Prostate gland (tissue), 2 donors: ENCODE measurements around the gene TSPAN18. TPM values are rescaled to one million over a fixed set of nuclear protein-coding genes. Genes with fewer than 3 reads are reported as not detected.

Experiments
- DNase-seq: peaks from one replicate; pipeline ENCODE4 v3.0.0-alpha.2; 2019; ENCODE audit warnings: low spot score
- H3K27ac ChIP-seq, 2 donors: fragments of 200-600 bp; sonication (generic); 2 replicates each; pipeline ENCODE4 v1.5.1; 2017 to 2019
- H3K27me3 ChIP-seq: fragments of 200-600 bp; sonication (generic); replicated peaks from 2 replicates; pipeline ENCODE4 v1.5.1; 2019; ENCODE audit not compliant: insufficient read depth
- H3K36me3 ChIP-seq, 2 donors: fragments of 200-600 bp; sonication (generic); 1 replicate in 1 of 2; 2 replicates in 1 of 2; pipeline versions ENCODE4 v1.5.1 to v1.8.1; 2017 to 2019
- H3K4me1 ChIP-seq: fragments of 200-600 bp; sonication (generic); replicated peaks from 2 replicates; pipeline ENCODE4 v1.5.1; 2019
- H3K4me3 ChIP-seq, 2 donors: fragments of 200-600 bp; sonication (generic); 2 replicates each; pipeline ENCODE4 v1.5.1; 2017 to 2019
- H3K9me3 ChIP-seq: fragments of 200-600 bp; sonication (generic); 2 replicates; pipeline ENCODE4 v1.5.1; 2017
- POLR2A ChIP-seq: fragments of 450-650 bp; IDR thresholded peaks from one replicate; pipeline ENCODE4 v1.6.1; 2016; ENCODE audit warnings: antibody characterized with exemption, mild to moderate bottlenecking
- POLR2AphosphoS5 ChIP-seq: sonication (generic); formaldehyde crosslinking; IDR thresholded peaks from one replicate; pipeline ENCODE4 v1.6.1; 2017; ENCODE audit warnings: antibody characterized with exemption
- WGBS: methylation state at CpG from one replicate; pipeline ENCODE4 v1.1.5; 2018; 5-methylcytosine and 5-hydroxymethylcytosine counted together
- intact Hi-C: fragments of 100-400 bp; cut with DNase I; formaldehyde crosslinking; loops from one replicate; pipeline ENCODE4 v1.14.2; 2022
- total RNA-seq, 2 donors: library from RNA; depleted of rRNA; stranded (reverse); fragments of >200 nt; gene quantifications; one replicate each; pipeline ENCODE4 v1.1.0, GENCODE V29; 2016
- TF ChIP-seq, protein P1 (sequence below), 4 experiments: fragments of 200-600 bp in 2 of 4; fragments of 450-650 bp in 2 of 4; sonication (generic) in 2 of 4; IDR thresholded peaks; 1 replicate in 3 of 4; 2 replicates in 1 of 4; pipeline ENCODE4 v1.5.1; 2016 to 2019; ENCODE audit warnings: antibody characterized with exemption in 4 of 4, mild to moderate bottlenecking in 2 of 4, moderate library complexity in 2 of 4

The TSPAN18 gene
- total RNA-seq, 2 donors from 2014 or later = 4.1 to 6.6 TPM

DNA sequence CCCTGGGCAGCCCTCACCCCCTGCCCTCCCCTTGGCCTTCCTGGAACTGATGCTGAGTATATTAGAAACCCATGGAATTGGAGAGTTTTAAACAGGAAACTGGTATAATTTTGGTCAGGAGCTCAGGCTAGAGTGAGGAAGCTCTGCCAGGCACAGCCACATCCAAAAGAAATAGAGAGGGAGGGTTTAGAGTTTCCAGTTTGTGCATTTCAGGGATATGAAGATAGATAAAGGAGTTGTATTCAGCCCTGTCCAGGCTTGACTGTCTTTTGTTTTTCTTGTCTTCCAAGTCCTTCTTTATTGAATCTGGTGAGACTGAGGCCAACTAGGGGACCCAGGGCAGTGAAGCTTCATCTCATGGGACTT lies 71.8 kb downstream of the TSPAN18 start:
- H3K4me1 ChIP-seq = no peaks in the 10 kb centered on the region
- no peaks in the 10 kb centered on the region for H3K36me3 ChIP-seq
- DNase-seq = no peak
- TF ChIP-seq, protein P1, sequence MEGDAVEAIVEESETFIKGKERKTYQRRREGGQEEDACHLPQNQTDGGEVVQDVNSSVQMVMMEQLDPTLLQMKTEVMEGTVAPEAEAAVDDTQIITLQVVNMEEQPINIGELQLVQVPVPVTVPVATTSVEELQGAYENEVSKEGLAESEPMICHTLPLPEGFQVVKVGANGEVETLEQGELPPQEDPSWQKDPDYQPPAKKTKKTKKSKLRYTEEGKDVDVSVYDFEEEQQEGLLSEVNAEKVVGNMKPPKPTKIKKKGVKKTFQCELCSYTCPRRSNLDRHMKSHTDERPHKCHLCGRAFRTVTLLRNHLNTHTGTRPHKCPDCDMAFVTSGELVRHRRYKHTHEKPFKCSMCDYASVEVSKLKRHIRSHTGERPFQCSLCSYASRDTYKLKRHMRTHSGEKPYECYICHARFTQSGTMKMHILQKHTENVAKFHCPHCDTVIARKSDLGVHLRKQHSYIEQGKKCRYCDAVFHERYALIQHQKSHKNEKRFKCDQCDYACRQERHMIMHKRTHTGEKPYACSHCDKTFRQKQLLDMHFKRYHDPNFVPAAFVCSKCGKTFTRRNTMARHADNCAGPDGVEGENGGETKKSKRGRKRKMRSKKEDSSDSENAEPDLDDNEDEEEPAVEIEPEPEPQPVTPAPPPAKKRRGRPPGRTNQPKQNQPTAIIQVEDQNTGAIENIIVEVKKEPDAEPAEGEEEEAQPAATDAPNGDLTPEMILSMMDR (IDR thresholded peaks at IDR 0.05) = no peak
- TF ChIP-seq POLR2AphosphoS5 (no peak), POLR2A (no peak)
- H3K27ac ChIP-seq = no peak overlapping the region
- intact Hi-C loops = no loop called here
- H3K9me3 ChIP-seq = no peaks in the 10 kb centered on the region
- no peaks in the 10 kb centered on the region for H3K27me3 ChIP-seq
- no peak overlapping the region for H3K4me3 ChIP-seq

DNA sequence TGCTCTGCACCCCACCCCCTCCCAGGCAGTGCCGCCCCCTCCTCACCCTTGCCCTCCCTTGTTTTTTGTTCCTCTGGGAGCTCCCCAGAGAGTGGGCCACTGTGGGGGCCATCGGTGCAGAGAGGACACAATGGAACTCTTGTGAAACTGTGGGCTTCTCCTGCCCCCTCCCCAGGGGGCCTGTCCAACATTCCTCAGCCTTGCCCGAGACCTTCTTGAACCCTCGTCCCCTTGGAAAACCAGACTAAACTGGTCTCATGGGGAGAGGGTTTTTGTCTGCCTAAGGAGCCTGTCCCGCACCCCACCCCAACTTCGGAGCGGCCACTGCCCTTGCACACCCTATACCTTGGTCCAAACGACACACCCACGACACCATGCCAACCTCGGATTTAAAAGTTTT lies 72.2 kb downstream of the TSPAN18 start:
- no peaks in the 10 kb centered on the region for H3K36me3 ChIP-seq
- no peak for DNase-seq
- no peaks in the 10 kb centered on the region for H3K4me1 ChIP-seq
- TF ChIP-seq, protein P1 (IDR thresholded peaks at IDR 0.05) = no peak
- TF ChIP-seq POLR2A = no peak
- TF ChIP-seq POLR2AphosphoS5 = no peak
- WGBS = 38% methylated on average over 10 of the region's 10 CpGs
- H3K9me3 ChIP-seq = no peaks in the 10 kb centered on the region
- intact Hi-C loops = no loop called here
- no peak overlapping the region for H3K27ac ChIP-seq
- H3K4me3 ChIP-seq = no peak overlapping the region
- no peaks in the 10 kb centered on the region for H3K27me3 ChIP-seq

DNA sequence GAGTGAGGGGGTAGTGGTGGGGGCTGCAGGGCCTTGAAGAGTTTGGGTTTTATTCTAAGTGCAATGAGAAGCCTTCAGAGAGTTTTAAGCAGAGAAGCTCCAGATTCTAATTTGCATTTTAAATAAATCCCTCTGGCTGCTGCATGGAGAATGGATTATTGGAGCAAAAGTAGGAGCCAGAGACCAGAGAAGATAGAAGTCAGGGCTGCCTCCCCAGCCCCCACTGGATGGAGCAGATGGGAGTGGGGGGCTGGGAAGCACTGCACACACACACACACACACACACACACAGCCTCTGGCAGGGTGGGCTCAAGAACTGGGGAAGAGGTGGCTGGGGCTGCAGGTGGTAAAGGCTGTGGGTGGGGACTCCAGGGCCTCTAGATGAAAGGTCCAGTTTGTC lies 75.6 kb downstream of the TSPAN18 start:
- intact Hi-C loops = loop anchor here (5.0 kb wide), 1 partner anchor 90 kb away; no protein-coding TSS in a partner anchor
- no peak for DNase-seq
- no peaks in the 10 kb centered on the region for H3K27me3 ChIP-seq
- no peak overlapping the region for H3K4me3 ChIP-seq
- H3K4me1 ChIP-seq = no peaks in the 10 kb centered on the region
- H3K27ac ChIP-seq = no peak overlapping the region
- TF ChIP-seq POLR2AphosphoS5 = no peak
- TF ChIP-seq, protein P1 (IDR thresholded peaks at IDR 0.05) = no peak
- no peak for TF ChIP-seq POLR2A
- H3K36me3 ChIP-seq = no peaks in the 10 kb centered on the region
- no peaks in the 10 kb centered on the region for H3K9me3 ChIP-seq

DNA sequence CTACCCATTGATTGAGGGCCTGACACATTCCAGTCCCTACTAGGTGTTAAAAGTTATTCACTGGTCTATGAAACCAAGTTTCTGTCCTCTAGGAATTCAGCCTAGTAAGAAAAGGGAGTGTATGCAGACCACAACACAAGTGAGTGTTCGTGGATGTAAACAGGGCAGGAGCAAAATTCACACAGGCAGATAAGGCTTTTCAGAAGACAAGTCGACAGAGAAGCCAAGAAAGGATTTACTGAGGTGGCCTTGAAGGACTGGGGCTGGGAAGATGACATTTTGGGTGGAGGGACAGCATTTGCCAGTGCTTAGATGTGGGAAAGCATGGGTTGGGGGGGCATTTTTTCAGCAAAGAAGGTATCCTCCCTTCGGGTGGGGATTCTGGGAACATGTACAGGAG lies 76.2 kb downstream of the TSPAN18 start:
- intact Hi-C loops = loop anchor here (5.0 kb wide), 1 partner anchor 89 kb away; no protein-coding TSS in a partner anchor
- Histone ChIP-seq H3K9me3 (no peaks in the 10 kb centered on the region), H3K27ac (no peak overlapping the region), H3K4me1 (no peaks in the 10 kb centered on the region), H3K27me3 (no peaks in the 10 kb centered on the region), H3K36me3 (no peaks in the 10 kb centered on the region), H3K4me3 (no peak overlapping the region)
- TF ChIP-seq, protein P1 (IDR thresholded peaks at IDR 0.05) = no peak
- TF ChIP-seq POLR2AphosphoS5 (no peak), POLR2A (no peak)
- no peak for DNase-seq
- 64% methylated on average over 3 of the region's 3 CpGs for WGBS
